ENCODE measurements around the gene MGAT5.

GRCh38 chr2:134292514-134292913 is 38.6 kb downstream of the MGAT5 start:
- TF ChIP-seq CTCF (IDR thresholded peaks at IDR 0.05 in 2 of 3, conservative IDR thresholded peaks at IDR 0.05 in 1 of 3; ENCODE audit: borderline replicate concordance in 1 of 3, insufficient read depth in 1 of 3, low read depth in 2 of 3, low read length in 2 of 3), result no peak
- TF ChIP-seq POLR2AphosphoS5 (IDR thresholded peaks at IDR 0.05; ENCODE audit: low read depth, low read length), result no peak
- no peak for TF ChIP-seq JUND (IDR thresholded peaks at IDR 0.05)
- TF ChIP-seq CEBPB (IDR thresholded peaks at IDR 0.05; ENCODE audit: low read depth), result no peak
- TF ChIP-seq POLR2A (IDR thresholded peaks at IDR 0.05; ENCODE audit: borderline replicate concordance, extremely low read depth, insufficient read depth, insufficient read length), result no peak
- no peak for TF ChIP-seq REST (IDR thresholded peaks at IDR 0.05; ENCODE audit: low read depth)
- no peak for TF ChIP-seq ZBTB33 (IDR thresholded peaks at IDR 0.05; ENCODE audit: extremely low read depth, insufficient replicate concordance, low read length)

All from HCT116 (cell line).